ENCODE data around the gene ARFIP1.
"Not testable (repeated sequence)": the region's sequence is repeated elsewhere in the genome, so short reads cannot be mapped to it uniquely, and the experiment has no call there.

Gene ARFIP1

DNA sequence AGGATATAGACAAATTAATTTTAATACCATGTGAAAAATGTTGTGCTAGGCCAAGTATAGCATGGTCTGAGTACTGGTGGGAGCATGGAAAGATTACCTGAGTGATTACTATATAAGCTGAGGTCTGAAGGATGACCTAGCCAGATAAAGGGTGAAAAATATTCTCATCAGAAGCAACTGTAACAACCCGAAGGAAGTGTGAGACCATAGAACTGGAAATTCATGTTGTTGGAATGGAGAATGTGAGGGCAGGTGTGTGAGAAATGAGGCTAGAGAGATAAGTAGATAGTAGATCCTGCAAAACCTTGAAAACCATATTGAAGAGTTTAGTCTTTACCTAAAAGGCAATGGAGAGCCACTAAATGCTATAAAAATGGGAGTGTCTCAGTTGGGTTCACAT lies 71.5 kb downstream of the ARFIP1 start:
- H2BK15ac ChIP-seq (replicated peaks; ENCODE audit: low read depth): no peak overlapping the region
- no CpG with 5 or more reads among the region's 1 CpG for WGBS (ENCODE audit: extremely low coverage, insufficient coverage, low lambda C conversion rate)
- peak overlapping the region; percentile 53 for H3K27ac ChIP-seq (ENCODE audit: low read depth, low read length)
- no peak overlapping the region for H2AK5ac ChIP-seq (ENCODE audit: low read length)
- H3K4me2 ChIP-seq (ENCODE audit: low read length): no peak overlapping the region
- DNase-seq: no peak
- H3K36me3 ChIP-seq (ENCODE audit: control insufficient read depth, insufficient read depth, low read length): no peaks in the 10 kb centered on the region
- peaks cover 12% of the 10 kb centered on the region for H3K4me1 ChIP-seq (ENCODE audit: control insufficient read depth, low read depth, low read length)
- no peak overlapping the region for H3K56ac ChIP-seq (ENCODE audit: low read length)
- no peak overlapping the region for H3K4ac ChIP-seq (ENCODE audit: low read depth, low read length)
- H3K9ac ChIP-seq (ENCODE audit: low read length): no peak overlapping the region
- H2BK5ac ChIP-seq (ENCODE audit: low read length): peak overlapping the region; percentile 45
- H2BK120ac ChIP-seq (ENCODE audit: low read depth, low read length): no peak overlapping the region
- no peak overlapping the region for H3K23ac ChIP-seq (ENCODE audit: low read length)
- peak overlapping the region; percentile 51 for H3K18ac ChIP-seq (ENCODE audit: low read length)
- no peak overlapping the region for H4K5ac ChIP-seq (ENCODE audit: low read length)
- H3K27me3 ChIP-seq (ENCODE audit: insufficient read depth, low read length, poor library complexity): no peaks in the 10 kb centered on the region
- H3K79me1 ChIP-seq (ENCODE audit: low read length): peaks cover 10% of the 10 kb centered on the region
- no peak overlapping the region for H3K4me3 ChIP-seq (ENCODE audit: low read length)
- no peak overlapping the region for H4K8ac ChIP-seq (ENCODE audit: low read depth, low read length)
- H3K79me2 ChIP-seq (ENCODE audit: control insufficient read depth, insufficient read depth, low read length): peaks cover 14% of the 10 kb centered on the region

DNA sequence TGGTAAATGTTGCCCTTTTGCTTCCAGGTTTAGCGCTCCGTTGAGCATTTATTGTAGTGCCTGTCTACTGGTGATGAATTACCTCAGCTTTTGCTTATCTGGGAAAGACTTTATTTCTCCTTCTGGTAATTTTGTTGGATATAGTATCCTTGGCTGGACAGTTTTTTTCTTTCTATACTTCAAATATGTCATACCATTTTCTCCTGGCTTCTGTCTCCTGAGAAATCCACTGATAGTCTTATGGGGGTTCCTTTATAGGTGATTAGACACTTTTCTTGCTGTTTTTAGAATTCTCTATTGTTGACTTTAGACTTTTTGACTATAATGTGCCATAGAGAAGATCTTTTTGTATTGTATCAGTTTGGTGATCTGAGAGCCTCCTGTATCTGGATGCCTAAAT lies 73.5 kb downstream of the ARFIP1 start:
- no CpG with 5 or more reads among the region's 2 CpGs for WGBS (ENCODE audit: extremely low coverage, insufficient coverage, low lambda C conversion rate)
- no peak overlapping the region for H3K23ac ChIP-seq (ENCODE audit: low read length)
- H3K27me3 ChIP-seq (ENCODE audit: insufficient read depth, low read length, poor library complexity): no peaks in the 10 kb centered on the region
- H3K27ac ChIP-seq (ENCODE audit: low read depth, low read length): no peak overlapping the region
- H2AK5ac ChIP-seq (ENCODE audit: low read length): no peak overlapping the region
- no peak overlapping the region for H3K9ac ChIP-seq (ENCODE audit: low read length)
- no peak overlapping the region for H4K5ac ChIP-seq (ENCODE audit: low read length)
- H4K8ac ChIP-seq (ENCODE audit: low read depth, low read length): no peak overlapping the region
- H2BK15ac ChIP-seq (replicated peaks; ENCODE audit: low read depth): no peak overlapping the region
- H3K18ac ChIP-seq (ENCODE audit: low read length): no peak overlapping the region
- no peak overlapping the region for H2BK5ac ChIP-seq (ENCODE audit: low read length)
- H3K36me3 ChIP-seq (ENCODE audit: control insufficient read depth, insufficient read depth, low read length): no peaks in the 10 kb centered on the region
- peaks cover 12% of the 10 kb centered on the region for H3K4me1 ChIP-seq (ENCODE audit: control insufficient read depth, low read depth, low read length)
- H3K79me2 ChIP-seq (ENCODE audit: control insufficient read depth, insufficient read depth, low read length): peaks cover 17% of the 10 kb centered on the region
- no peak overlapping the region for H3K56ac ChIP-seq (ENCODE audit: low read length)
- no peak for DNase-seq
- peaks cover 10% of the 10 kb centered on the region for H3K79me1 ChIP-seq (ENCODE audit: low read length)
- H2BK120ac ChIP-seq (ENCODE audit: low read depth, low read length): no peak overlapping the region
- H3K4ac ChIP-seq (ENCODE audit: low read depth, low read length): no peak overlapping the region
- H3K4me3 ChIP-seq (ENCODE audit: low read length): no peak overlapping the region
- no peak overlapping the region for H3K4me2 ChIP-seq (ENCODE audit: low read length)

DNA sequence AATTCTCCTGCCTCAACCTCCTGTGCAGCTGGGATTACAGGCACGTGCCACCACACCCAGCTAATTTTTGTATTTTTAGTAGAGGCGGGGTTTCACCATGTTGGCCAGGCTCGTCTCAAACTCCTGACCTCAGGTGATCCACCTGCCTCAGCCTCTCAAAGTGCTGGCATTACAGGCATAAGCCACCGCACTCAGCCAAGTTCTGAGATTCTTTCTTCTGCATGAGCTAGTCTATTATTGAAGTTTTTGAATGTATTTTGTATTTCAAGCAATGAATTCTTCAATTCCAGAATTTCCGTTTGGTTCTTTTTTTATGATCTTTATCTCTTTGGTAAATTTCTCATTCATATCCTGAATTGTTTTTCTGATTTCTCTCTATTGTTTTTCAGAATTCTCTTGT lies 74.3 kb downstream of the ARFIP1 start:
- H3K4ac ChIP-seq (ENCODE audit: low read depth, low read length); H2BK15ac ChIP-seq (replicated peaks; ENCODE audit: low read depth); H3K18ac ChIP-seq (ENCODE audit: low read length); H2BK5ac ChIP-seq (ENCODE audit: low read length); H3K27ac ChIP-seq (ENCODE audit: low read depth, low read length); DNase-seq; H3K36me3 ChIP-seq (ENCODE audit: control insufficient read depth, insufficient read depth, low read length); H4K5ac ChIP-seq (ENCODE audit: low read length); H3K4me2 ChIP-seq (ENCODE audit: low read length); H3K4me3 ChIP-seq (ENCODE audit: low read length); H2BK120ac ChIP-seq (ENCODE audit: low read depth, low read length); H4K8ac ChIP-seq (ENCODE audit: low read depth, low read length); H2AK5ac ChIP-seq (ENCODE audit: low read length); H3K23ac ChIP-seq (ENCODE audit: low read length); H3K9ac ChIP-seq (ENCODE audit: low read length); H3K27me3 ChIP-seq (ENCODE audit: insufficient read depth, low read length, poor library complexity); H3K56ac ChIP-seq (ENCODE audit: low read length): not testable (repeated sequence)
- Histone ChIP-seq H3K4me1 (ENCODE audit: control insufficient read depth, low read depth, low read length) (peaks cover 12% of the 10 kb centered on the region), H3K79me2 (ENCODE audit: control insufficient read depth, insufficient read depth, low read length) (peaks cover 17% of the 10 kb centered on the region), H3K79me1 (ENCODE audit: low read length) (peaks cover 10% of the 10 kb centered on the region)
- no CpG with 5 or more reads among the region's 5 CpGs for WGBS (ENCODE audit: extremely low coverage, insufficient coverage, low lambda C conversion rate)

DNA sequence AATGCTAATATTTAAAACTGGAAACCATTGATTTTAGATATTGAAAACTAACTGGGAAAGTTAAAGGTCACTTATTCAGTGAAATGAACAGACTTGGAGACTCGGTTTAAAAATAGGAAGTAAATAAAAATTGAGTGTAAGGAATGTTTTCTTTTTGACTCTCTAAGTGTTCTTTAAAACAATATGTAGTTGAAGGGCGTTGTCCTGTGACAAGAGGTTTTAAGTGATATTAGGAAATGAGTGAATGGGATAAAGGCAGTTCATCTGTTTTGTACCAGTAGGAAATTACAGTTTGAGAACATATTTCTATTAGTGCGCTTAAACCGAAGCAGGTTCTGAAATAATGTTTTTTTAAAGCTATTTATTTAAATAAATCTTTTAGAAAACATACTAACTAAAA lies 77.2 kb downstream of the ARFIP1 start:
- no peak overlapping the region for H2AK5ac ChIP-seq (ENCODE audit: low read length)
- no peaks in the 10 kb centered on the region for H3K36me3 ChIP-seq (ENCODE audit: control insufficient read depth, insufficient read depth, low read length)
- no peak overlapping the region for H3K4me2 ChIP-seq (ENCODE audit: low read length)
- no peak overlapping the region for H4K8ac ChIP-seq (ENCODE audit: low read depth, low read length)
- no peak overlapping the region for H4K5ac ChIP-seq (ENCODE audit: low read length)
- H3K27me3 ChIP-seq (ENCODE audit: insufficient read depth, low read length, poor library complexity): no peaks in the 10 kb centered on the region
- peaks cover 14% of the 10 kb centered on the region for H3K79me2 ChIP-seq (ENCODE audit: control insufficient read depth, insufficient read depth, low read length)
- H3K27ac ChIP-seq (ENCODE audit: low read depth, low read length): no peak overlapping the region
- no peak overlapping the region for H2BK15ac ChIP-seq (replicated peaks; ENCODE audit: low read depth)
- H3K23ac ChIP-seq (ENCODE audit: low read length): no peak overlapping the region
- H3K4me3 ChIP-seq (ENCODE audit: low read length): no peak overlapping the region
- H3K4ac ChIP-seq (ENCODE audit: low read depth, low read length): no peak overlapping the region
- H2BK120ac ChIP-seq (ENCODE audit: low read depth, low read length): no peak overlapping the region
- H3K18ac ChIP-seq (ENCODE audit: low read length): no peak overlapping the region
- H3K56ac ChIP-seq (ENCODE audit: low read length): no peak overlapping the region
- no peak overlapping the region for H3K9ac ChIP-seq (ENCODE audit: low read length)
- DNase-seq: no peak
- no peak overlapping the region for H2BK5ac ChIP-seq (ENCODE audit: low read length)
- H3K79me1 ChIP-seq (ENCODE audit: low read length): peaks cover 11% of the 10 kb centered on the region
- H3K4me1 ChIP-seq (ENCODE audit: control insufficient read depth, low read depth, low read length): peaks cover 2% of the 10 kb centered on the region
- 100% methylated on average over 1 of the region's 4 CpGs for WGBS (ENCODE audit: extremely low coverage, insufficient coverage, low lambda C conversion rate)

DNA sequence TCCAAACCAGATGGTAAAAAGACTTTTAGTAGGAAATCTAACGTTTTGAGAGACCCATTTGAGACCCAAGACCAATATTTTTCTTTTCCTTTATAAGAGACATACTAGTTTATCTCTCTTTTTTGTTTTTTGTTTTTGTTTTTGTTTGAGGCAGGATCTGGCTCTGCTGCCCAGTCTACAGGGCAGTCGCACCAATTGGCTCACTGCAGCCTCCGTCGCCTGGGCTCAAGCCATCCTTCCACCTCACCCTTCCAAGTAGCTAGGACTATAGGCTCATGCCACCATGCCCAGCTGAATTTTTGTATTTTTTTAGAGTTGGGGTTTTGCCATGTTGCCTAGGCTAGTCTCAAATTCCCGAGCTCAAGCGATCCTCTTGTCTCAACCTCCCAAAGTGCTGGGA lies 79.2 kb downstream of the ARFIP1 start:
- Histone ChIP-seq H3K4me2 (ENCODE audit: low read length) (no peak overlapping the region), H3K23ac (ENCODE audit: low read length) (no peak overlapping the region), H3K56ac (ENCODE audit: low read length) (no peak overlapping the region), H3K4ac (ENCODE audit: low read depth, low read length) (peak overlapping the region; percentile 43), H4K5ac (ENCODE audit: low read length) (no peak overlapping the region), H2AK5ac (ENCODE audit: low read length) (no peak overlapping the region), H3K27me3 (ENCODE audit: insufficient read depth, low read length, poor library complexity) (no peaks in the 10 kb centered on the region), H3K9ac (ENCODE audit: low read length) (no peak overlapping the region), H3K4me1 (ENCODE audit: control insufficient read depth, low read depth, low read length) (peaks cover 2% of the 10 kb centered on the region), H3K18ac (ENCODE audit: low read length) (no peak overlapping the region), H3K79me2 (ENCODE audit: control insufficient read depth, insufficient read depth, low read length) (peaks cover 12% of the 10 kb centered on the region), H3K79me1 (ENCODE audit: low read length) (peaks cover 12% of the 10 kb centered on the region), H4K8ac (ENCODE audit: low read depth, low read length) (no peak overlapping the region), H2BK15ac (replicated peaks; ENCODE audit: low read depth) (no peak overlapping the region), H2BK5ac (ENCODE audit: low read length) (no peak overlapping the region), H3K36me3 (ENCODE audit: control insufficient read depth, insufficient read depth, low read length) (no peaks in the 10 kb centered on the region), H3K27ac (ENCODE audit: low read depth, low read length) (no peak overlapping the region), H2BK120ac (ENCODE audit: low read depth, low read length) (peak overlapping the region; percentile 28), H3K4me3 (ENCODE audit: low read length) (no peak overlapping the region)
- no CpG with 5 or more reads among the region's 6 CpGs for whole genome bisulfite sequencing (ENCODE audit: extremely low coverage, insufficient coverage, low lambda C conversion rate)
- no peak for DNase-seq

DNA sequence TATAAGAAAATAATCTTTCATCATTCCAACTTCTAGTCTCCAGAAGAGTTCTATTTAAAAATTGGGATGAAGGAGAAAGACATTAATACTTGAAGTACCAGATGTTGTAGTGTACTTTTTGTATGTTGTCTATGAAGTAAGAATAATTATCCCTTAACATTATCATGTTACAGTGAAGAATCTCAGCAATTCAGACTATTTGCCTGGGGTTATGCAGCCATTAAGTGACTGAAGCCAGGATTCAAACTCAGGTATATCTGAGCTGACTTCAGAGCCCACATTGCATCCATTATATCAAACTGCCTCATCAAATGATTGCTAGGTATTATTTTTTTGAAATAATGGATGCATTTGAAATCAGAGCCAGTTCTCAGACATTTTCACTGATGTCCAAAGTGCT lies 80.3 kb downstream of the ARFIP1 start:
- no peak overlapping the region for H3K4me2 ChIP-seq (ENCODE audit: low read length)
- H4K5ac ChIP-seq (ENCODE audit: low read length): no peak overlapping the region
- no peak overlapping the region for H3K27ac ChIP-seq (ENCODE audit: low read depth, low read length)
- H3K4me1 ChIP-seq (ENCODE audit: control insufficient read depth, low read depth, low read length): peaks cover 2% of the 10 kb centered on the region
- H3K4me3 ChIP-seq (ENCODE audit: low read length): no peak overlapping the region
- H2AK5ac ChIP-seq (ENCODE audit: low read length): no peak overlapping the region
- peaks cover 8% of the 10 kb centered on the region for H3K79me2 ChIP-seq (ENCODE audit: control insufficient read depth, insufficient read depth, low read length)
- H3K79me1 ChIP-seq (ENCODE audit: low read length): peaks cover 8% of the 10 kb centered on the region
- no peaks in the 10 kb centered on the region for H3K36me3 ChIP-seq (ENCODE audit: control insufficient read depth, insufficient read depth, low read length)
- H4K8ac ChIP-seq (ENCODE audit: low read depth, low read length): no peak overlapping the region
- H3K9ac ChIP-seq (ENCODE audit: low read length): no peak overlapping the region
- H3K27me3 ChIP-seq (ENCODE audit: insufficient read depth, low read length, poor library complexity): no peaks in the 10 kb centered on the region
- H2BK5ac ChIP-seq (ENCODE audit: low read length): no peak overlapping the region
- H3K23ac ChIP-seq (ENCODE audit: low read length): peak overlapping the region; percentile 33
- peak overlapping the region; percentile 31 for H3K56ac ChIP-seq (ENCODE audit: low read length)
- no peak overlapping the region for H3K4ac ChIP-seq (ENCODE audit: low read depth, low read length)
- no peak overlapping the region for H2BK15ac ChIP-seq (replicated peaks; ENCODE audit: low read depth)
- no peak overlapping the region for H3K18ac ChIP-seq (ENCODE audit: low read length)
- H2BK120ac ChIP-seq (ENCODE audit: low read depth, low read length): no peak overlapping the region
- DNase-seq: peak; percentile 83
